HG03196 (cell line): ENCODE results near the gene C19orf85.

Experiments
- ATAC-seq: cut with Tn5 transposase; IDR thresholded peaks from one replicate; pipeline ENCODE4 v1.9.1; 2021; ENCODE audit not compliant: unreplicated experiment

Gene C19orf85

DNA sequence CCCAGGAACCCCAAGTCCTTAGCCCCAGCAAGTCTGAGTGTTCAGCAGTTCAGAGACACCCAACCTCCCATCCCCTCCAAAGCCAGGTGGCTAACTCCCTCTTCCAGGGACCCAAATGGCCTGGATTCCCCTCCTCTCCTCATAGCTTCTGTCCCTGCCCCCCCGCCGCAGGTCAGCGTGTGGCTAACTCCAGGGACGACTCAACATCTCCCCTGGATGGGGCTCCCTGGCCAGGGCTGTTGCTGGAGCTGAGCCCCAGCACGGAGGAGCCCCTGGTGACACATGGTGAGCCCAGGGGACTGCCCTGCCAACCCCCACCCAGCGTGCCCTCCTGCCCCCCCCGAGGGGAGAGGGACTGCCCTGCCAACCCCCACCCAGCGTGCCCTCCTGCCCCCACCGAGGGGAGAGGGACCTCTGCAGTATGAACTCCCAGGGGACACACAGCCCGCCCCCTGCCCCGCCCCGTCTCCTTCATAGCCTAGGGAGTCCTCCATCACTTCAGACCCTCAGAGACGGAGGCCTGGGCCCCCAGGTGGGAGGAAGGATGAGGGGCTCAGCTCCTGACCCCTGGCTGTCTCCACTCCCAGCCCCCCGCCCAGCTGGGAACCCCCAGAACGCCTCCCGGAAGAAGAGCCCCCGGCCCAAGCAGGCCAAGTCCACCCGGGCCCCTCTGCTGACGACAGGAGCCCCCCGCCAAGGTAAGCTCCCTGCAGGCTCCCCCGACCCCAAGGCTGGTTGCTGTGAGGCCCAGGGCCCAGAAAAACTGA, 25.3 kb upstream of the C19orf85 start:
- no peak for ATAC-seq

DNA sequence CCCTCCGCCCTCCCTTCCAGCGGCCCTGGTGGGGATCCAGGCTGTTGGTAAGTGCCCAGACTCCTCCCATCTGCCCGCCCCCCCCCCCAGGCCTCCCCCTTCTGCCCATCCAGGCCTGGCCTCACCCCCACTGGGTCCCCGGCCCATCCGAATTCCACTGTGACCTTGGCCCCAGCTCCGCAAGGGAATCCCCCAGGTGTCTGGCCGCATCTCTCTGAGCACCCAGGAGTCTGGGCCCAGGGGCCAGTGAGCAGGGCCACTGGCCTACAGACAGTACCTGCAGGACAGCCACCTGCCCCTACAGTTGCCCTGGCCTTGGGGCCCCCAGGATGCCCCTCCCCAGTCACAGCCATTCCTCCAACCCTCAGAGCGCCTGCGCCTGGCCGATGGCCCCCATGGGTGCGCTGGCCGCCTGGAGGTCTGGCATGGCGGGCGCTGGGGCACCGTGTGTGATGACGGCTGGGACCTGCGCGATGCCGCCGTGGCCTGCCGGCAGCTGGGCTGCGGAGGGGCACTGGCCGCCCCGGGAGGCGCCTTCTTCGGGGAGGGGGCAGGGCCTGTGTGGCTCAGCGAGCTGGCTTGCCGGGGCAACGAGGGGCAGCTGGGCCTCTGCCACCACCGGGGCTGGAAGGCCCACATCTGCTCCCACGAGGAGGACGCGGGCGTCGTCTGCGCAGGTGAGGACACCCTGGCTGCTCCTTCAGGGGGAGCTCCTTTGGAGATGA, 24.6 kb upstream of the C19orf85 start:
- ATAC-seq = no peak

DNA sequence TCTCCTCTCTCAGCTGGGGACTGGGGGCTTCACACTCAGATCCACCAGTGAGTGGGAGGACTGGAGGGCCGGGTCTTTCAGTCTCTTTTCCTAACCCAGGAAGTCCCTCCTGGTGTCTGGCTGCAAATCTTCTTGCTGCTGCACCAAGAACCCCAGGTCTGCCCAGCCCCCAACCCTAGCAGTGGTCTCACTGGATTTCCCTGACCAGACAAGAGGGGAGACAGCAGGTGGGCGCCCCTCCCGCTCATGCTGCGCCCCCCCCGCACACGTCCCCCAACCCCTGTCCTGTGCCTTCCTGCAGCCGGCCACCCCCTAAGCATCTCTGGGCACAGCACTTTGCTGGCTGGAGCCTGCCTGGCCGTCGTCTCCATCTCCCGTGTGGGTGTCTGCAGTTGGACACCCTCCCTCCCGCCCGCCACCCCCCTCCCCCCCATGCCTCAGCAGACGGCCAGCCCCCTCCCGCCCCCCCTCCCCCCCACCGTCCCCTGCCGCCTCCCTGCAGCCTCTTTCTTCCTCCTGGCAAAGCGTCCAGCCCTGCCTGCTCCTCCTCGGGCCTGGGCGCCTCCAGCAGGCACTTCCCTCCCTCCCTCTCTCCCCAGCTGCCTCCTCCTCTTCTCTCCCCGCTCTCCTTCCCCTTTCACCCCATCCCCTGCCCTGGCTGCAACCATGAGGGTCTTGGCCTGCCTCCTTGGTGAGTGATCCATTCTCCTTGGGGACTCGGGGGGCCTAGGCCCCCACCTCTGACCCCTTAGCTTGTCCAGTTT, 23.6 kb upstream of the C19orf85 start, which contains the start of gene SSC5D:
Gene SSC5D, plus strand, starts transcription at position 513 of the 764 bp plus-strand sequence. Its CDS starts 154 bp downstream, at position 667.
- no peak for ATAC-seq

DNA sequence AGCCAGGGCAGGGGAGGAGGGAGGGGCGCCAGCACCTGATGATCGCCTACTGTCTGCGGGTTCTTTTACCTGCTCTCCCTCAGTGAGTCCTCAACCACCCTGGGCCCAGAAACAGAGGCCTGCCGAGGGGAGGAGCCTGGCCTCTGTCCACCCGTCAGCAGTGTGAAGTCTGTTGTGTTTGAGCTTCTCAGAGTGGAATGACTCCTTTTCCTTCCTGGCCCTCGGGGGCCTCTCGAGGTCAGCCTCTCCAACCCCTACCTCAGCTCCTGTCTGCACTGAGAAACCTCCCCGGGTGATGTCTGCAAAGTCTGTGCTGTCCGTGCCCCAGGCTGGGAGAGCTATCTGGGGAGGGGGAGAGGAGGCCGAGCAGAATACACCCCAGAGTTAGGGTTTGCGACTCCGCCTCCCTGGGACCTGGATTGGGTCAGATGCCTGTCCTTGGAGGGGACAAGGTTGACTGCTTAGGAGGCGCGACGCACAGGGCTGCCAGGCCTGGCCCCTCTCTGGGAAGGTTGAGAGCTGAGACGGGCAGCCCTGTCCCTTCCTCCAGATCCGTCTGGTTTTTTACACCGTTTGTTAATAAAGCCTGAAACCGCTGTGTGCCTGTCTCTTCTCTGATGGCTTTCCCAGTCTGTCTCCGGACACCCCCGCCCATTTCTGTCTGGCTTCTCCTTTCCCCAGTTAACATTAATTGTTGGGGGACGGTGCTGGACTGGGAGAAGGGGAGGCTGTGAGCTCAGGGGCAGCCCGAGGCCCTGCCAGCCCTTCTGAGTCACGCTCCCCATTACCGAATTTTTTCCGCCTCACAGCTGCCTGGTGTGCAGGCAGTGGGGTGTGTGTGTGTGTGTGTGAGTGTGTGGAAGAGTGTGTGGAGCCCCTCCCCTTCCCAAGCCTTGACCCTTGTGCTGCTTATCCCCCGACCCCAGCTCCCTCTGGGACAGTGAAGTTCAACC, 22.7 kb upstream of the C19orf85 start:
- ATAC-seq = no peak

DNA sequence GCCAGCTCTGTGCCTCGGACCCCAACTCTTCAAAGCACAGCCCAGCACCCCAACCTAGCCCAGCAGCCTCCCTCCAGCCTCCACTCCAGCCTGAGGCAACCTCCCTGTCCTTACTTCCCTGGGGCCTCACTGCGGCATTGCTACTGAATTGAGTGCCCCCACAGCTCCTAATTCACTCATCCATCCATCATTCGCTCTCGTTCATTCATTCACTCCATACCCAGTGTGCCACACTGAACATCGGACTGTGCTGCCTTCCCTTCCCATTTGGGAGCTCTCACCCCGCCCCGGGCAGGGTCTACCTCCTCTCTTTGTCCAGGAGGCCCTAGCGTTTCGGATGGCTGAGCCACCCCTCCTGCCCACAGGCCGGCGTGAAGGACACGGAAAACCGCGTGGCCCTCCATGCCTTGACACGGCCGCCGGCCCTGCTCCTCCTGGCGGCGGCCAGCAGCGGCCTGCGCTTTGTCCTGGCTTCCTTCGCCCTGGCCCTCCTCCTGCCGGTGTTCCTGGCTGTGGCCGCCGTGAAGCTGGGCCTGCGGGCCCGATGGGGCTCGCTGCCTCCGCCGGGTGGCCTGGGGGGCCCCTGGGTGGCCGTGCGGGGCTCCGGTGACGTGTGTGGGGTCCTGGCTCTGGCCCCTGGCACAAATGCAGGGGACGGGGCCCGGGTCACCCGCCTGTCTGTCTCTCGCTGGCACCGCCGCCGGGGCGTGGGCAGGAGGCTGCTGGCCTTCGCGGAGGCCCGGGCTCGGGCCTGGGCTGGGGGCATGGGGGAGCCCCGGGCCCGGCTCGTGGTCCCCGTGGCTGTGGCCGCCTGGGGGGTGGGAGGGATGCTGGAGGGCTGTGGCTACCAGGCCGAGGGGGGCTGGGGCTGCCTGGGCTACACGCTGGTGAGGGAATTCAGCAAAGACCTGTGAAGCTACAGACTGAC, 21.8 kb upstream of the C19orf85 start:
- no peak for ATAC-seq

DNA sequence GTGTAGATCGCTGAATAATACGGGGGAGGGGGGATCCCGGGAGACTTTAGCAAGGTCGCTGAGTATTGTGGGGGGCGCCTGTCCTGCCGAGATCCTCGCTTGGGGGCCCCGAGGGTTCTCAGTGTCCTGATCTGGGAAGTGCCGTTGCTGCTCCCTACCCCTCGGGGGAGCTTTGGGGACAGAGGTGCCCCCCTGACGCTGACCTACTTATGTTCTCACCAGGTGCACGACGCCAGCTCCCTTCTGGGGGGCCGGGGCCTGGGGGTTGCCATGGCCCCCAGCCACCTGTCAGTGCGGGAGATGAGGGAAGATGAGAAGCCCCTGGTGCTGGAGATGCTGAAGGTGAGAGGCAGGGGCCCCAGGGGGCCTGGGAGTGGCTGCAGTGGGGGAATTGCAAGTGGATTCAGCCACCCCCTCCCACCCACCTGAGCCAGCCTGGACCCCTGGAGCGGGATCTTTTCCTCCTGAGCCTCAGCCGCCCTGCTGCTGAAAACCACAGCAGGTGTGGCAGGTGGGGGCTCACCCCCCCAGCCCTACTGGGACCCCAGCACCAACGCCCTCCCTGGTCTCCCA, 21.0 kb upstream of the C19orf85 start:
- ATAC-seq = no peak

DNA sequence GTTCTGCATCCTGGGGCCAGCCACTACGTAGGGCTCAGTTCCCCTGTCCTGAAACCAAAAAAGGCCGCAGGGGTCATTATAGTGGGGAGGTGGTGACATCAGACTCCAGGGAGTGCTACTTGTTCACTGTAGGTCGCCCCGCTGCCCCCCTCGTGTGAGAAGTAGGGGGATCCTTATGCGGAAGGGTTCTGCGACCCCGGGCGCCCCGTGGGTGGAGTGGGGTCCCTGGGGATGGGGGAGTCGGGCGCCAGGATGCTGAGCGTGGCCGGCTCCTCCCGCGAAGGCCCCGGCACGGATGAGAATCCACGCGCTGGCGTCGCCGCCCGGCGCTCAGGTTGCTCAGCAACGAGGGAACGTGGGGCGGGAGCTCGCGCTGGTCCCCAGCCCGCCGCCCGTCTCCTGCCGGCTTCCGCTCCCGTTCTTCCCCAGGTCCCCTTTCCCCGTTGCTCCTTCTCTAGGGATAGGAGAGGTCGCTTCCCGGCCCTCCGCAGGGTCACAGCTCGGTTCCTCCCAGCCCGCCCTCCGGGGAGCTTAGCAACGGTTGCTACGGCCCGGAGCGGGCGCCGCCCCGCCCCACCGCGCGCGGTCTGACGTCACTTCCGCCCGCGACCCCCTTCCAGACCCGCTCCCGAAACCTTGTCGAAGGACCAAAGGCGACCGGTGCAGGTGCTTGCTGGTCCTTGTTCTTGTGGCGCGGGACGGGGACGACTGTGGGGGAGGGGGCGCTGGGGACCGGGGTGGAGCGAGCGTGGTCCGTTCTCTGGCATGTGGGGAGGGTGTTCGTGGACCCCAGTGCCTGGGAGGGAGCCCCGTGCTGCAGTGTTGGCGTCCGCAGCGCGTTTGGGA, 20.3 kb upstream of the C19orf85 start, which contains the start of gene NAT14:
Gene NAT14, plus strand, starts transcription at position 596 of the 846 bp plus-strand sequence. CDS start 521 bp downstream, outside the sequence.
- ATAC-seq = no peak

DNA sequence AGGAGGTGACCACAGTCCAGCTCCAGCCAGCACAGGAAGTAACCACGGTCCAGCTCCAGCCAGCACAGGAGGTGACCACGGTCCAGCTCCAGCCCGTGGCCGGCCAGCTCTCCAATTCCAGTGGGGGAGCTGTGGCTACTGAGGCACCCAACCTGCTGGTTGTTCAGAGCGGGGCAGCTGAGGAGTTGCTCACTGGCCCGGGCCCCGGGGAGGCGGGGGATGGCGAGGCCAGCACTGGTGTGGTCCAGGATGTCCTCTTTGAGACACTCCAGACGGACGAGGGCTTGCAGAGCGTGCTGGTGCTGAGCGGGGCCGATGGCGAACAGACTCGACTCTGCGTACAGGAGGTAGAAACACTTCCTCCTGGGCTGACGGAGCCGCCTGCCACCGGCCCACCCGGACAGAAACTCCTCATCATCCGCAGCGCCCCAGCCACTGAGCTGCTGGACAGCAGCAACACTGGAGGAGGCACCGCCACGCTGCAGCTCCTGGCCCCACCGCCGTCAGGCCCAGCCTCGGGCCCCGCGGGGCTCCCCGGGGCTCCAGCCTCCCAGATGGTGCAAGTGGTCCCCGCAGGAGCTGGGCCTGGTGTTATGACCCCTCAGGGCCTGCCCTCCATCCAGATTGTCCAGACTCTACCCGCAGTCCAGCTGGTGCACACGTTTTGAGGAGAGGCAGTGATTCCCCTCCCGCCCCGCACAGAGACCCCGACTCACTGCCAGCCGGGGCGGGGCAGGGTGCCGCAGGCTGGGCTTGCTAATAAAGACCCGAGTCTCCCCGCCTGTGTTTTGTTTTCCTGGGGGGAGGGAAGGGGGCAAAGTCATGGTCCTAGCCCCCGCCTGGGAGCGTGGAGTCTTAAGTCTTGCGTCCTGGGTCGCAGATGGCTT, 19.4 kb upstream of the C19orf85 start:
- no peak for ATAC-seq

DNA sequence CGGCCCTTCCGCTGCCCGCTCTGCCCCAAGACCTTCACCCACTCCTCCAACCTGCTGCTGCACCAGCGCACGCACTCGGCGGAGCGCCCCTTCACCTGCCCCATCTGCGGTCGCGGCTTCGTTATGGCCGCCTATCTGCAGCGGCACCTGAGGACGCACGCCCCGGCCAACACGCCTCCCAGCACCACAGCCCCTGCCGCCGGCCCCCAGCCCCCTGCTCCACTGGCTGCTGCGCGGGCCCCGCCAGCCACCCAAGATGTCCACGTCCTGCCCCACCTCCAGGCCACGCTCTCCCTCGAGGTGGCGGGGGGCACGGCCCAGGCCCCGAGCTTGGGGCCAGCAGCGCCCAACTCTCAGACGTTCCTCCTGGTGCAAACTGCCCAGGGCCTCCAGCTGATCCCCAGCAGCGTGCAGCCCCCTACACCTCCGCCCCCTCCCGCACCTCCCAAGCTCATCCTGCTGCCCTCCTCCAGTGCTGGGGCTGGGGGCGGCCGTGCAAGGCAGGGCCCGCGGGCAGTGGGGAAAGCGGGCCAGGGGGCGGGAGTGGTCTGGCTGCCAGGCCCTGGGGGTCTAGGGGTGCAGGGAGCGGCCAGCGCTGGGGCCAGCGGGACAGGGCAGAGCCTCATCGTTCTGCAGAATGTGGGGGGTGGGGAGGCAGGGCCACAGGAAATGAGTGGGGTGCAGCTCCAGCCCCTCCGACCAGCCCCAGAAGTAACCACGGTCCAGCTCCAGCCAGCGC, 18.6 kb upstream of the C19orf85 start:
- no peak for ATAC-seq

DNA sequence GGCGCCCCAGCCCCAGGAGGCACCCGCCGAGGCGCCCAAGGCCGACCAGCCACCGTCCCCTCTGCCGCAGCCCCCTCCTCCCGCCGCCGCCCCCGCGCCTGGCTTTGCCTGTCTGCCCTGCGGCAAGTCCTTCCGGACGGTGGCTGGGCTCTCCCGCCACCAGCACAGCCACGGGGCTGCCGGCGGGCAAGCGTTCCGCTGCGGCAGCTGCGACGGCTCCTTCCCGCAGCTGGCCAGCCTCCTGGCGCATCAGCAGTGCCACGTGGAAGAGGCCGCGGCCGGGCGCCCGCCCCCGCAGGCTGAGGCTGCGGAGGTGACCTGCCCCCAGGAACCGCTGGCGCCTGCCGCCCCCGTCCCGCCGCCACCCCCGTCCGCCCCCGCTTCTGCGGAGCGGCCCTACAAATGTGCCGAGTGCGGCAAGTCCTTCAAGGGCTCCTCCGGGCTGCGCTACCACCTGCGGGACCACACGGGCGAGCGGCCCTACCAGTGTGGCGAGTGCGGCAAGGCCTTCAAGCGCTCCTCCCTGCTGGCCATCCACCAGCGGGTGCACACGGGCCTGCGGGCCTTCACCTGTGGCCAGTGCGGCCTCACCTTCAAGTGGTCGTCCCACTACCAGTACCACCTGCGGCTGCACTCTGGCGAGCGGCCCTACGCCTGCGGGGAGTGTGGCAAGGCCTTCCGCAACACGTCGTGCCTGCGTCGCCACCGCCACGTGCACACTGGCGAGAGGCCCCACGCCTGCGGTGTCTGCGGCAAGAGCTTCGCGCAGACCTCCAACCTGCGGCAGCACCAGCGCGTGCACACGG, 17.8 kb upstream of the C19orf85 start:
- no peak for ATAC-seq

DNA sequence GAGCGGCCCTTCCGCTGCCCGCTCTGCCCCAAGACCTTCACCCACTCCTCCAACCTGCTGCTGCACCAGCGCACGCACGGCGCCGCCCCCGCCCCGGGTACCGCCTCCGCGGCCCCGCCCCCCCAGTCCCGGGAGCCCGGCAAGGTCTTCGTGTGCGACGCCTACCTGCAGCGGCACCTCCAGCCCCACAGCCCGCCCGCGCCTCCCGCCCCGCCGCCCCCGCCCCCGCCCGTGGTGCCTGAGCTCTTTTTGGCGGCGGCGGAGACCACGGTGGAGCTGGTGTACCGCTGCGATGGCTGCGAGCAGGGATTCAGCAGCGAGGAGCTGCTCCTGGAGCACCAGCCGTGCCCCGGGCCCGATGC, 17.2 kb upstream of the C19orf85 start:
- ATAC-seq = no peak

DNA sequence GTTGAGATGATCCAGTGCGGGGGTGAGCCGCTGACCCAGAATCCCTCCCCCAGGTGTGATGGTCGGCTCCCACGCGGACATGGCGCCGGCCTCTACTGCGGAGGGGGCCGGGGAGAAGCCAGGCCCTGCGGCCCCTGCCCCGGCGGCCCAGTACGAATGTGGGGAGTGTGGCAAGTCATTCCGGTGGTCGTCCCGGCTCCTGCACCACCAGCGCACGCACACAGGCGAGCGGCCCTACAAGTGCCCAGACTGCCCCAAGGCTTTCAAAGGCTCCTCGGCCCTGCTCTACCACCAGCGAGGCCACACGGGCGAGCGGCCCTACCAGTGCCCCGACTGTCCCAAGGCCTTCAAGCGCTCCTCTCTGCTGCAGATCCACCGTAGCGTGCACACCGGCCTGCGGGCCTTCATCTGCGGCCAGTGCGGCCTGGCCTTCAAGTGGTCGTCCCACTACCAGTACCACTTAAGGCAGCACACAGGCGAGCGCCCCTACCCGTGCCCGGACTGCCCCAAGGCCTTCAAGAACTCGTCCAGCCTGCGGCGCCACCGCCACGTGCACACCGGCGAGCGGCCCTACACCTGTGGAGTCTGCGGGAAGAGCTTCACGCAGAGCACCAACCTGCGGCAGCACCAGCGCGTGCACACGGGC, 16.7 kb upstream of the C19orf85 start:
- ATAC-seq = no peak

DNA sequence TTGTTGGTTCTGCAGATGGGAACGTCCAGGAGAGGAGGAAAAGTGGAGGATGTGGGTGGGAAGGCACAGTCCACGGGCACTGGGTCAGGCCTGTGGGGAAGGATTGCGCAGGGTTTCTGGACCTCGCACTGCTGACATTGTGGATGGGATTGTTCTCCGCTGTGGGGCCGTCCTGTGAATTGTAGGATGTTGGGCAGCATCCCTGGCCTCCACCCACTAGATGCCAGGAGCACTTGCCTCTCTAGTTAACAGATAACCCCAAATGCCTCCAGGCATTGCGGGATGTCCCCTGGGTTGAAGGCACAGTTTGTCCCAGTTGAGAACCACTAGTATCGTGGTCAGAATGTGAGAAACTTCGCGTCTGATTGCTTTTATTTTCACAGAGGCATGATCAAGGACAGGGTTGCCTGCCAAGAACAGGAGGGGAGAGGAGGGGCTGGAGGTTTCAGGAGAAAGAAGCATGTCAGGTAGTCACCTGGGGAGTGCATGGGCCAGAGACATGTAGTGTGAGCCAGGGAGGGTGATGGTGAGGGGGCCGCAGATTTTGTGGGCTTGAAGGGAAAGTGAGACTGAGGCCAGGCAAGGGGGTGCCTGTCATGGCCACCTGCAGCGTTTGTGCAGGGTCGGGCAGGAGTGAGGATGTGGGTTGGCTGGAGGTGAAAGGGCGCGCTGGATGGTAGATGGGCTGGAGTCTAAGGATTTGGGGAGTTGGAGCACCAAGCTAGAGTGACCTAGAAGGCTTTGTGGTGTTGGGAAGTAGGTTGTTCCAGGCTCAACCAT, 15.1 kb upstream of the C19orf85 start:
- ATAC-seq = no peak

DNA sequence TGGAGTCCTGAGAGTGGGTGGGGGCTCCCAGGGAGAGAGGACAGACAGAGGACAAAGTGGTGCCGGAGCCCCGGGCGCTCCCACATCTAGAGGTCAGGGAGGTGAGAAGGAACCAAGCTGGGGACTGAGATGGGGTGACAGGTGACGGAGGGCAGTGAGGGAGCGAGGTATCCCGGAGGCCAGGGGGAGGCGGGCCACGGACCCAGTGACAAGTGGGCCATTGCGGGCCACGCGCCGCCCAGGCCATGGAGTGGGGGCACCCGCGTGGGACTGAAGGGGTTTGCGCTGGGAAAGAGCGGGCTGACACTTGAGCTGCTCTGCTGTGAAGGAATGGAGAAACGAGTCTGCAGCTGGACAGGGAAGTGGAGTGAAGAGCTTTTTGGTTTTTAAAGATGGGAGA, 14.5 kb upstream of the C19orf85 start:
- no peak for ATAC-seq
